GM23338 (cell line): Measurements from ENCODE around the gene COL25A1. TPM values are rescaled to one million over a fixed set of nuclear protein-coding genes. Genes with fewer than 3 reads are reported as not detected.

ENCODE experiments used
- ATAC-seq: fragments of 200-7000 bp; cut with Tn5 transposase; 3 replicates; pipeline ENCODE4 v1.9.1; 2020
- DNase-seq: peaks from one replicate; pipeline ENCODE4 v3.0.0-alpha.2; 2015; ENCODE audit warnings: low spot score
- H2AFZ ChIP-seq: fragments of 200-600 bp; sonication (generic); 2 replicates; pipeline ENCODE4 v1.8.0; 2016; ENCODE audit warnings: antibody characterized with exemption, mild to moderate bottlenecking, moderate library complexity
- H3F3A ChIP-seq: fragments of 200-600 bp; sonication (generic); replicated peaks from 2 replicates; pipeline ENCODE4 v1.8.0; 2017; ENCODE audit warnings: antibody characterized with exemption, mixed run types, low read depth
- H3K27ac ChIP-seq: fragments of 200-600 bp; sonication (generic); 2 replicates; pipeline ENCODE4 v1.6.1; 2016; ENCODE audit warnings: low read depth
- H3K27me3 ChIP-seq: fragments of 200-600 bp; sonication (generic); 2 replicates; pipeline ENCODE4 v1.8.0; 2016; ENCODE audit warnings: mild to moderate bottlenecking, mixed run types, moderate library complexity; ENCODE audit not compliant: insufficient read depth
- H3K36me3 ChIP-seq: fragments of 200-600 bp; sonication (generic); 2 replicates; pipeline ENCODE4 v1.8.0; 2016; ENCODE audit warnings: mild to moderate bottlenecking; ENCODE audit not compliant: insufficient read depth
- H3K4me1 ChIP-seq: fragments of 200-600 bp; sonication (generic); 2 replicates; pipeline ENCODE4 v1.8.0; 2016; ENCODE audit warnings: mild to moderate bottlenecking, moderate library complexity; ENCODE audit not compliant: insufficient read depth
- H3K4me2 ChIP-seq: fragments of 200-600 bp; sonication (generic); 2 replicates; pipeline ENCODE4 v1.7.1; 2017; ENCODE audit warnings: mixed run types
- H3K4me3 ChIP-seq: fragments of 200-600 bp; sonication (generic); 2 replicates; pipeline ENCODE4 v1.6.1; 2016; ENCODE audit warnings: mixed run types
- H3K79me2 ChIP-seq: fragments of 200-600 bp; sonication (generic); replicated peaks from 2 replicates; pipeline ENCODE4 v1.8.0; 2017; ENCODE audit warnings: mild to moderate bottlenecking; ENCODE audit not compliant: insufficient read depth
- H3K9me2 ChIP-seq: fragments of 200-600 bp; sonication (generic); 2 replicates; pipeline ENCODE4 v1.8.0; 2017; ENCODE audit not compliant: insufficient read depth
- H4K20me1 ChIP-seq: fragments of 200-600 bp; sonication (generic); replicated peaks from 2 replicates; pipeline ENCODE4 v1.8.0; 2017; ENCODE audit warnings: mild to moderate bottlenecking; ENCODE audit not compliant: insufficient read depth
- H3K27ac Mint-ChIP-seq: 2 replicates; pipeline ENCODE4 v1.8.0; 2020; ENCODE audit warnings: inconsistent platforms, mild to moderate bottlenecking, moderate library complexity, mixed read lengths
- H3K27me3 Mint-ChIP-seq: 3 replicates; pipeline ENCODE4 v1.8.0; 2022; ENCODE audit warnings: low read depth, mild to moderate bottlenecking, moderate library complexity, mixed read lengths, inconsistent platforms; ENCODE audit not compliant: insufficient read depth, poor library complexity
- H3K36me3 Mint-ChIP-seq: 3 replicates; pipeline ENCODE4 v1.8.0; 2021; ENCODE audit warnings: low read depth, mild to moderate bottlenecking, inconsistent platforms, moderate library complexity, mixed read lengths
- H3K4me1 Mint-ChIP-seq: 3 replicates; pipeline ENCODE4 v1.8.0; 2020; ENCODE audit warnings: mild to moderate bottlenecking, inconsistent platforms, mixed read lengths
- H3K4me3 Mint-ChIP-seq: 3 replicates; pipeline ENCODE4 v1.8.0; 2021; ENCODE audit warnings: moderate library complexity, mild to moderate bottlenecking, inconsistent platforms, mixed read lengths
- H3K9me3 Mint-ChIP-seq: 3 replicates; pipeline ENCODE4 v1.8.0; 2020; ENCODE audit warnings: moderate library complexity, mild to moderate bottlenecking, inconsistent platforms, mixed read lengths
- CREB1 ChIP-seq: fragments of 250-450 bp; sonication (Bioruptor Pico); IDR thresholded peaks from 2 replicates; pipeline ENCODE4 v1.5.0; 2020; ENCODE audit warnings: low read depth, mild to moderate bottlenecking, moderate library complexity
- EZH2 ChIP-seq: fragments of 200-600 bp; sonication (generic); IDR thresholded peaks from one replicate; pipeline ENCODE4 v1.8.0; 2017; ENCODE audit warnings: antibody characterized with exemption, mild to moderate bottlenecking, low read depth; ENCODE audit not compliant: unreplicated experiment
- EZH2phosphoT487 ChIP-seq: fragments of 200-600 bp; sonication (generic); IDR thresholded peaks from one replicate; pipeline ENCODE4 v1.8.1; 2018; ENCODE audit warnings: antibody characterized with exemption; ENCODE audit not compliant: unreplicated experiment
- NANOG ChIP-seq: IDR thresholded peaks from 2 replicates; pipeline ENCODE4 v1.6.1; 2016; ENCODE audit warnings: antibody characterized with exemption, borderline replicate concordance
- POLR2AphosphoS5 ChIP-seq: IDR thresholded peaks from 2 replicates; pipeline ENCODE4 v1.6.1; 2016; ENCODE audit warnings: antibody characterized with exemption, low read depth
- REST ChIP-seq: IDR thresholded peaks from one replicate; pipeline ENCODE4 v1.6.1; 2018; ENCODE audit warnings: antibody characterized with exemption; ENCODE audit not compliant: unreplicated experiment
- ZNF114 ChIP-seq: fragments of 250-450 bp; sonication (Bioruptor Pico); IDR thresholded peaks from 2 replicates; pipeline ENCODE4 v1.5.0; 2020; ENCODE audit warnings: mild to moderate bottlenecking, moderate library complexity
- ZNF331 ChIP-seq: fragments of 250-450 bp; sonication (Bioruptor Pico); IDR thresholded peaks from 2 replicates; pipeline ENCODE4 v1.5.0; 2020; ENCODE audit warnings: low read depth, mild to moderate bottlenecking, moderate library complexity
- ZNF462 ChIP-seq: fragments of 250-450 bp; sonication (Bioruptor Pico); IDR thresholded peaks from 2 replicates; pipeline ENCODE4 v1.5.0; 2020; ENCODE audit warnings: mild to moderate bottlenecking, moderate library complexity
- polyA plus RNA-seq: library from polyadenylated mRNA; unstranded; fragments of >200 nt; fragmentation: Nextera tagmentation; extraction: Ambion mirVana; gene quantifications from 2 replicates; pipeline ENCODE4 v1.2.1, GENCODE V29; 2016
- total RNA-seq: library from RNA; depleted of rRNA; stranded (reverse); fragments of >200 nt; shearing (Covaris generic); gene quantifications from 2 replicates; pipeline ENCODE4 v1.2.3, GENCODE V29; 2014

Gene COL25A1
- total and polyA plus RNA-seq, 2 experiments from 2014 or later: 3.9 to 5.6 TPM

DNA sequence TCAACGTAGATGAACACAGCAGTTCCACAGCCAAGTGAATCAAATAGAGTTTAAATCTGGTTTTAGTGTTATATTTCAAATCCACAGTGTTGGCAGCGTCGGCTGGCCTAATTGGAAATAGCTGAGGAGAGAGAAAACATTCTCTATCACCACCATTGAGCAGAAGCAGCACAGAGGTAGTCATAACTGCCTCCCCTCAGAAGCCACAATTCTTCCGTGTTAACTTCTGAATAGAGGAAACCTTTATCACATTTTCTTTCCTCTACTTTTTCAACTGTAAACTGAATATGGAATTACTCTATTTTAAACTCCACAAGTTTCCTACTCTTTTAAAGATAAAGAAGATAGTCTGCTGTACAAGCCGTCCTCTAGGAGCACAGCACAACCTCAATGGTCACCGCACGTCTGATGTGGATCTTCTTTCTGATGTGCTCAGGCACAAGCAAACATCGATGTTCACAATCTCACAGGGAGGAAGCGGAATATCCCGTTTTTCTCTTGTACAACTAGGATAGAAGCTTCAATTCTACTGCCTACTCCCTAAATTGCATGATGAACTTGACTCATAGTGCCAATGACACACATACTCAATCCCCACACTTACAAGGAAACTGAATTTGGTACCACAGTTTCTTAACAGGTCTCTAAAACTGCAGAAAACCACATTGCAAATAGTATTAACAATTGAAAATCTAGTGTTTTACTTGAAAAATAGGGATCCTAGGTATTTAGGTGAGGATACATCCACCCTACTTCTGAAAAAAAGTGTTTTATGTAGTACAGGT, 321.8 kb downstream of the COL25A1 start:
- peaks cover 9% of the 10 kb centered on the region for H3K4me1 Mint-ChIP-seq
- no peaks in the 10 kb centered on the region for H3K4me1 ChIP-seq
- H3K27ac Mint-ChIP-seq: no peak overlapping the region
- TF ChIP-seq ZNF462 (no peak), NANOG (no peak), EZH2phosphoT487 (no peak), ZNF331 (CRISPR knock-in tag) (no peak), CREB1 (CRISPR knock-in tag) (no peak), POLR2AphosphoS5 (no peak), REST (no peak), ZNF114 (CRISPR knock-in tag) (no peak), EZH2 (no peak)
- DNase-seq: no peak
- no peaks in the 10 kb centered on the region for H3K27me3 Mint-ChIP-seq
- no peaks in the 10 kb centered on the region; the same call in 2 of the 3 replicates for H3K9me3 Mint-ChIP-seq
- peak overlapping the region; percentile 65 for H2AFZ ChIP-seq
- H3K27ac ChIP-seq: no peak overlapping the region
- H3K79me2 ChIP-seq: no peaks in the 10 kb centered on the region
- H3K27me3 ChIP-seq: no peaks in the 10 kb centered on the region
- H3K36me3 Mint-ChIP-seq: no peaks in the 10 kb centered on the region
- no peaks in the 10 kb centered on the region for H4K20me1 ChIP-seq
- H3K4me3 Mint-ChIP-seq: no peak overlapping the region
- H3K4me3 ChIP-seq: no peak overlapping the region
- ATAC-seq: no peak
- H3K4me2 ChIP-seq: no peak overlapping the region
- H3K9me2 ChIP-seq: 0 out of 2 replicates have a peak, but pooled peaks cover 9% of the 10 kb centered on the region
- no peaks in the 10 kb centered on the region for H3F3A ChIP-seq
- no peaks in the 10 kb centered on the region for H3K36me3 ChIP-seq
